ENCODE measurements around the gene SLC31A2. TPM values are rescaled to one million over a fixed set of nuclear protein-coding genes. Genes with fewer than 3 reads are reported as not detected.

SLC31A2 gene
- total and polyA plus RNA-seq, 2 donors from 2014 or later: 10.6 to 18.6 TPM

DNA sequence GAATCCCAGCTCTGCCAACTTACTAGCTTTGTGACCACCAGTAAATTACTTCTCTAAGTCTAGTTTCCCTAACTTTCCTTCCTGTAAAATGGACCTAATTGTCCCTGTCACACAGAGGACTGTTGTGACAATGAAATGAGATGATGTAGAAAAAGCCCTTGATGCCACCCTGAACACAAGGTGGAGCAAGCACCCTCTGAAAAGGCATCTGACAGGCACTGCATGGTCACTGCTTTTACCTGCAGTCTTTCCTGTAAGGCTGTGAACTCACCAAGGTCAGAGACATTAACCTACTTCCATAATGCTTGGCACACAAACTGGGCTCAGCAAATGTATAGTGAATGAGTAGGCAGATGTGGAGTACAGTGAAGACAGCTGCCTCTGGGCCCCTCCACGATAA, 6.1 kb downstream of the SLC31A2 start:
- no peak overlapping the region for H3K27ac ChIP-seq (ENCODE audit: low read depth in 2 of 2, low read length in 2 of 2)
- TF ChIP-seq, protein P1, sequence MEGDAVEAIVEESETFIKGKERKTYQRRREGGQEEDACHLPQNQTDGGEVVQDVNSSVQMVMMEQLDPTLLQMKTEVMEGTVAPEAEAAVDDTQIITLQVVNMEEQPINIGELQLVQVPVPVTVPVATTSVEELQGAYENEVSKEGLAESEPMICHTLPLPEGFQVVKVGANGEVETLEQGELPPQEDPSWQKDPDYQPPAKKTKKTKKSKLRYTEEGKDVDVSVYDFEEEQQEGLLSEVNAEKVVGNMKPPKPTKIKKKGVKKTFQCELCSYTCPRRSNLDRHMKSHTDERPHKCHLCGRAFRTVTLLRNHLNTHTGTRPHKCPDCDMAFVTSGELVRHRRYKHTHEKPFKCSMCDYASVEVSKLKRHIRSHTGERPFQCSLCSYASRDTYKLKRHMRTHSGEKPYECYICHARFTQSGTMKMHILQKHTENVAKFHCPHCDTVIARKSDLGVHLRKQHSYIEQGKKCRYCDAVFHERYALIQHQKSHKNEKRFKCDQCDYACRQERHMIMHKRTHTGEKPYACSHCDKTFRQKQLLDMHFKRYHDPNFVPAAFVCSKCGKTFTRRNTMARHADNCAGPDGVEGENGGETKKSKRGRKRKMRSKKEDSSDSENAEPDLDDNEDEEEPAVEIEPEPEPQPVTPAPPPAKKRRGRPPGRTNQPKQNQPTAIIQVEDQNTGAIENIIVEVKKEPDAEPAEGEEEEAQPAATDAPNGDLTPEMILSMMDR (IDR thresholded peaks at IDR 0.05; ENCODE audit: borderline replicate concordance, extremely low read depth, insufficient read depth): no peak
- intact Hi-C loops (cut with DNase I): no loop called here
- H3K9ac ChIP-seq (ENCODE audit: low read length in 3 of 3): no peak overlapping the region
- no peaks in the 10 kb centered on the region for H3K27me3 ChIP-seq (ENCODE audit: control insufficient read depth, insufficient read depth, low read length)
- H3K36me3 ChIP-seq (ENCODE audit: control insufficient read depth in 2 of 3, insufficient read depth in 3 of 3, low read length in 3 of 3): peaks cover 0 to 19% (median 12%) of the 10 kb centered on the region in 3 donors
- H3K9me3 ChIP-seq (ENCODE audit: control insufficient read depth in 2 of 3, insufficient read depth in 1 of 3, low read length in 3 of 3): no peaks in the 10 kb centered on the region
- no peak overlapping the region for H3K4me3 ChIP-seq (ENCODE audit: low read length in 3 of 3)
- no peak for FAIRE-seq
- no peak for DNase-seq
- H3K4me1 ChIP-seq (ENCODE audit: control insufficient read depth in 2 of 3, insufficient read depth in 2 of 3, low read depth in 1 of 3, low read length in 3 of 3): peaks cover 0 to 9% (median 9%) of the 10 kb centered on the region in 3 donors

DNA sequence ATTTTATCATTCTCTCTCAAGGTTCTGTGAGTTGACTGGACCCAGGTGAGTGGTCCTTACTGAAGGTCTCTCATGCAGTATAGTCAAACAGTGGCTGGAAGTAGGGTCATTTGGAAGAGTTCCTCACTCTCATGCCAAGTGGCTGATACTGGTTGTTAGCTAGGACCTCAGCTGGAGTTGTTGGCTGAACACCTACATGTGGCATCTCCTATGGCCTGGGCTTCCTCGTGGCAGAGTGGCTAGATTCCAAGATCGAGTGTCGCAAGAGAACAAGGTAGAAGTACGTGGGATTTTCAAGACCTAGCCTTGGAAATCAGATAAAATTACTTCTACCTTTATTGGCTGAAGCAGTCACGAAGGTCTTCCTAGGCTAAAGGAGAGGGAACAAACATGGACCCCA, 7.6 kb downstream of the SLC31A2 start:
- Histone ChIP-seq H3K9ac (ENCODE audit: low read length in 3 of 3) (no peak overlapping the region), H3K9me3 (ENCODE audit: control insufficient read depth in 2 of 3, insufficient read depth in 1 of 3, low read length in 3 of 3) (no peaks in the 10 kb centered on the region), H3K36me3 (ENCODE audit: control insufficient read depth in 2 of 3, insufficient read depth in 3 of 3, low read length in 3 of 3) (peaks cover 0 to 34% (median 23%) of the 10 kb centered on the region in 3 donors), H3K4me1 (ENCODE audit: control insufficient read depth in 2 of 3, insufficient read depth in 2 of 3, low read depth in 1 of 3, low read length in 3 of 3) (no peaks in the 10 kb centered on the region), H3K4me3 (ENCODE audit: low read length in 3 of 3) (no peak overlapping the region), H3K27me3 (ENCODE audit: control insufficient read depth, insufficient read depth, low read length) (no peaks in the 10 kb centered on the region), H3K27ac (ENCODE audit: low read depth in 2 of 2, low read length in 2 of 2) (no peak overlapping the region)
- DNase-seq (no peak), FAIRE-seq (no peak)
- intact Hi-C loops (cut with DNase I): no loop called here
- TF ChIP-seq, protein P1 (IDR thresholded peaks at IDR 0.05; ENCODE audit: borderline replicate concordance, extremely low read depth, insufficient read depth): no peak

GRCh38 chr9:113160571-113160970, 9.8 kb downstream of the SLC31A2 start:
- DNase-seq (no peak), FAIRE-seq (no peak)
- Histone ChIP-seq H3K4me1 (ENCODE audit: control insufficient read depth in 2 of 3, insufficient read depth in 2 of 3, low read depth in 1 of 3, low read length in 3 of 3) (peaks cover 0 to 1% (median 0%) of the 10 kb centered on the region in 3 donors), H3K9ac (ENCODE audit: low read length in 3 of 3) (no peak overlapping the region), H3K36me3 (ENCODE audit: control insufficient read depth in 2 of 3, insufficient read depth in 3 of 3, low read length in 3 of 3) (peaks cover 0 to 51% (median 29%) of the 10 kb centered on the region in 3 donors), H3K4me3 (ENCODE audit: low read length in 3 of 3) (no peak overlapping the region), H3K27me3 (ENCODE audit: control insufficient read depth, insufficient read depth, low read length) (no peaks in the 10 kb centered on the region), H3K27ac (ENCODE audit: low read depth in 2 of 2, low read length in 2 of 2) (no peak overlapping the region), H3K9me3 (ENCODE audit: control insufficient read depth in 2 of 3, insufficient read depth in 1 of 3, low read length in 3 of 3) (no peaks in the 10 kb centered on the region)
- TF ChIP-seq, protein P1 (IDR thresholded peaks at IDR 0.05; ENCODE audit: borderline replicate concordance, extremely low read depth, insufficient read depth): no peak
- intact Hi-C loops (cut with DNase I): no loop called here

DNA sequence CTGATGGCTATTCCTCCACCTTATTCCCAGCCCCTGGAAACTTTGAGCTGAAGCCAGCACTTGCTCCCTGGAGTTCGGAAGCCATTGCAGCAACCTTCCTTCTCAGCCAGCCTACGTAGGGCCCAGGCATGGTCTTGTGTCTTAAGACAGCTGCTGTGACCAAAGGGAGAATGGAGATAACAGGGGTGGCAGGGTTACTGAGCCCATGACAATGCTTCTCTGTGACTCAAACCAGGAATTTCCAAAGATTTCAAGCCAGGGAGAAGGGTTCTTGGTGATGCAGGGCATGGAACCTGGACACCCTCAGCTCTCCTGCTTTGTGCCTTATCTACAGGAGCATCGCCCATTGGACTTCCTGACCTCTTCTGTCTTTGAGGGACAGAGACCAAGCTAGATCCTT, 12.2 kb downstream of the SLC31A2 start:
- Histone ChIP-seq H3K9me3 (ENCODE audit: control insufficient read depth in 2 of 3, insufficient read depth in 1 of 3, low read length in 3 of 3) (no peaks in the 10 kb centered on the region), H3K9ac (ENCODE audit: low read length in 3 of 3) (no peak overlapping the region), H3K27ac (ENCODE audit: low read depth in 2 of 2, low read length in 2 of 2) (no peak overlapping the region), H3K4me1 (ENCODE audit: control insufficient read depth in 2 of 3, insufficient read depth in 2 of 3, low read depth in 1 of 3, low read length in 3 of 3) (peaks cover 0 to 4% (median 0%) of the 10 kb centered on the region in 3 donors), H3K36me3 (ENCODE audit: control insufficient read depth in 2 of 3, insufficient read depth in 3 of 3, low read length in 3 of 3) (peaks cover 0 to 75% (median 45%) of the 10 kb centered on the region in 3 donors), H3K27me3 (ENCODE audit: control insufficient read depth, insufficient read depth, low read length) (no peaks in the 10 kb centered on the region), H3K4me3 (ENCODE audit: low read length in 3 of 3) (no peak overlapping the region)
- intact Hi-C loops (cut with DNase I): no loop called here
- TF ChIP-seq, protein P1 (IDR thresholded peaks at IDR 0.05; ENCODE audit: borderline replicate concordance, extremely low read depth, insufficient read depth): no peak
- FAIRE-seq (no peak), DNase-seq (no peak)

Measured in kidney (tissue), 14 donors.